Central memory CD8-positive, alpha-beta T cell (primary cell): ENCODE measurements around the gene GPR135.
A peak's percentile ranks its signal among the peaks of the same experiment; 100 is the strongest.

Experiments
- ATAC-seq: fragments of 150-1000 bp; cut with Tn5 transposase; replicated peaks from 2 replicates; pipeline ENCODE4 v1.10.0; 2022; ENCODE audit warnings: mild to moderate bottlenecking, moderate FRiP score, moderate number of reproducible peaks; ENCODE audit not compliant: poor library complexity, severe bottlenecking; ENCODE audit errors: extremely low read depth
- DNase-seq, 2 donors: peaks; one replicate each; pipeline ENCODE4 v3.0.0; 2021; ENCODE audit warnings: low spot score in 2 of 2
- H3K27ac Mint-ChIP-seq: one replicate; pipeline ENCODE4 v1.8.0; 2022; ENCODE audit warnings: low read depth, mild to moderate bottlenecking, moderate library complexity, mixed read lengths
- H3K27me3 Mint-ChIP-seq: one replicate; pipeline ENCODE4 v1.8.0; 2022; ENCODE audit warnings: mixed read lengths
- H3K36me3 Mint-ChIP-seq: one replicate; pipeline ENCODE4 v1.8.0; 2022; ENCODE audit warnings: mild to moderate bottlenecking, moderate library complexity, mixed read lengths; ENCODE audit not compliant: insufficient read depth
- H3K4me1 Mint-ChIP-seq: one replicate; pipeline ENCODE4 v1.8.0; 2022; ENCODE audit warnings: mixed read lengths
- H3K4me3 Mint-ChIP-seq: one replicate; pipeline ENCODE4 v1.8.0; 2022; ENCODE audit warnings: mild to moderate bottlenecking, moderate library complexity, mixed read lengths
- H3K9me3 Mint-ChIP-seq: one replicate; pipeline ENCODE4 v1.8.0; 2022; ENCODE audit warnings: mixed read lengths

GPR135 gene, protein sequence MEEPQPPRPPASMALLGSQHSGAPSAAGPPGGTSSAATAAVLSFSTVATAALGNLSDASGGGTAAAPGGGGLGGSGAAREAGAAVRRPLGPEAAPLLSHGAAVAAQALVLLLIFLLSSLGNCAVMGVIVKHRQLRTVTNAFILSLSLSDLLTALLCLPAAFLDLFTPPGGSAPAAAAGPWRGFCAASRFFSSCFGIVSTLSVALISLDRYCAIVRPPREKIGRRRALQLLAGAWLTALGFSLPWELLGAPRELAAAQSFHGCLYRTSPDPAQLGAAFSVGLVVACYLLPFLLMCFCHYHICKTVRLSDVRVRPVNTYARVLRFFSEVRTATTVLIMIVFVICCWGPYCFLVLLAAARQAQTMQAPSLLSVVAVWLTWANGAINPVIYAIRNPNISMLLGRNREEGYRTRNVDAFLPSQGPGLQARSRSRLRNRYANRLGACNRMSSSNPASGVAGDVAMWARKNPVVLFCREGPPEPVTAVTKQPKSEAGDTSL

DNA sequence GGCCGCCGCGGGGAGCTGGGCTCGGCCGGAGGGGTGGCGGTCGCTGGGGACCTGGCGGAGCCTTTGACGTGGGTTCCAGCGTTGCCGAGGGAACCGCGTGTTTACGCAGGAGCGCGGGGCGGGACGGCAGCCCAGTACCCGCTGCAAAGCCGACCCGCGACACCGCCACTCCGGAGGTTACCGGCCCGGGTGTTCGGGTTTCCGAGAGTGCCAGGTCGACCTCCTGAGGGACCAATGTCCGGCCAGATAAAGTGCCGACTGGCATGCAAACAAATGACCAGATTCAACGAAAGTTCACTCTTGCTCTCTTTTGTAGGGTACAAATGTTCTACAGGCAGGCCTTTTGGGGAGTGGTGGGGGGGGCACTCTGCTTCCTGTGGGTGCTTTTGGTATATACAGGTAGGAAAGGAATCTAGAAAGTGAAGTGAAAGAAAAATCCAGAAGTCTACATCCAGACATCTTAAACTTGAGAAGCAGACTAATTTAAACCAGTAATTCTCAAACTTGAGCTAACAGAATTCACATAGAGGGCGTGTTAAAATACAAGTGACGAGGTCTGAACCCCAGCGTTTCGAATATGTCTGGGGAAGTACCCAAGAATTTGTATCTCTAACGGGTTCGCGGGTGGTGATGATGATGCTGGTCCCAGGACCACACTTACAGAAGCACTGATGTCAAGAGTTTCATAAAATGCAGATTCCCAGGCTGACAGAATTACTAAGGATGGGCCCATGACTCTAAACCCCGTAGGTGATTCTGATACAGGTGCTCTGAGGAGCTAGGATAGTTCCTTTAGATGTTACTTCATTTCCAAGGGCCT lies at the start of gene GPR135:
GPR135 (minus strand) TSS at position 65 of the 820 bp plus-strand sequence. CDS start 154 bp downstream, outside the sequence.
- H3K27me3 Mint-ChIP-seq: no peaks in the 10 kb centered on the region
- peak within 1 kb of the TSS; percentile 61 for H3K27ac Mint-ChIP-seq
- peaks cover 8% of the 10 kb centered on the region for H3K36me3 Mint-ChIP-seq
- H3K9me3 Mint-ChIP-seq: no peaks in the 10 kb centered on the region
- no peaks in the 10 kb centered on the region for H3K4me1 Mint-ChIP-seq
- peak within 1 kb of the TSS; percentile 82 for H3K4me3 Mint-ChIP-seq
- ATAC-seq (peak; percentile 48), DNase-seq (peak in 1 of 2 donors; percentile 35)

DNA sequence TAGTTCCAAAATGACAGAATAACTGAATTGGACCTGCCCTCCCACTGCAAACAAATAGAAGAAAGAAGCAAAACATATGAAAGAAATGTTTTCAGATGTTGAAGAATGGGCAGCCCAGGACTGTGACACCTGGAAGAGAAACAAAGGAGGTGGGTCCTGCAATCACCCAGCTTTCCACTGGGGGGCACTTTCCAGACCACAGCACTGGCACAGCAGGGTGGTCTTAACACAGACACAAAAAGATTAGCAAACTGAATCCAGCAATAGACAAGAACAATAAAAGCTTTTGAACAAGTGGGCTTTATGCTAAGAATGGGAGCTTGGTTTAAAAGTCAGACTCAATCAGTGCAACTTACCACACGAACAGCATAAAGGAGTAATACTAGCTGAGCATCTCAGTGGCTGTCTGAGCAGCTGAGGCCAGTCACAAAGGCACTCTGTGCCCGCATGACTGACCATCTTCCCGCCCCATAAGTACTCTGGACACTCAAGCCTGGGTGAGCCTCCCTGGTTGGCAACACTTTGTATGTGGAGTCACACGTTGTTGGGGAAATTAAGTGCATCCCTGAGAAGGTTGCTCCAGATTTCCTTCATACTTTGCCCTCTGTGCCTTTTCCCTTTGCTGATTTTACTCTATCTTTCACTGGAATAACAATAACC lies 46.9 kb upstream of the GPR135 start:
- ATAC-seq (no peak), DNase-seq (no peak)
- H3K27ac Mint-ChIP-seq: no peak overlapping the region
- peaks cover 70% of the 10 kb centered on the region for H3K27me3 Mint-ChIP-seq
- no peak overlapping the region for H3K4me3 Mint-ChIP-seq
- H3K4me1 Mint-ChIP-seq: no peaks in the 10 kb centered on the region
- no peaks in the 10 kb centered on the region for H3K9me3 Mint-ChIP-seq
- H3K36me3 Mint-ChIP-seq: peaks cover 4% of the 10 kb centered on the region

DNA sequence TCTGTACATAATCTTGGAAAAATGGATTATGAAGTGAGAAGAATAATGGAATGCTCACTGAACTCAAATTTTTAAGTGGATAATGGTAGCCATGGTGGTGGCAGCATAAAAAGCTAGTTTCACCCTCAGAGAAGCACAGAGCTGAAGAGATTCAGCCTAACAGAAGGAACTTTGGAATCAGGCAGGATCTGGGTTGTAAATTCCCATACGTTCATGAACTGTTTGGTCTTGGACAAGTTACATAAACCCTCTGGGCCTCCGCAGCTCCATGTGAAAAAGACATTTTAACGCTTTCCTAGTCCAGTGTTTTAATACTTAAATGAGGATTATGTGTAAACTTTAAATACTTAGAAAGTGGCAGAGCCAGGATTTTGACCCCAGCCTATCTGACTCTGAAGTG lies 45.8 kb upstream of the GPR135 start:
- Mint-ChIP-seq H3K27me3 (peaks cover 62% of the 10 kb centered on the region), H3K4me1 (no peaks in the 10 kb centered on the region), H3K9me3 (no peaks in the 10 kb centered on the region), H3K27ac (no peak overlapping the region), H3K4me3 (no peak overlapping the region), H3K36me3 (peaks cover 4% of the 10 kb centered on the region)
- DNase-seq (no peak), ATAC-seq (no peak)

DNA sequence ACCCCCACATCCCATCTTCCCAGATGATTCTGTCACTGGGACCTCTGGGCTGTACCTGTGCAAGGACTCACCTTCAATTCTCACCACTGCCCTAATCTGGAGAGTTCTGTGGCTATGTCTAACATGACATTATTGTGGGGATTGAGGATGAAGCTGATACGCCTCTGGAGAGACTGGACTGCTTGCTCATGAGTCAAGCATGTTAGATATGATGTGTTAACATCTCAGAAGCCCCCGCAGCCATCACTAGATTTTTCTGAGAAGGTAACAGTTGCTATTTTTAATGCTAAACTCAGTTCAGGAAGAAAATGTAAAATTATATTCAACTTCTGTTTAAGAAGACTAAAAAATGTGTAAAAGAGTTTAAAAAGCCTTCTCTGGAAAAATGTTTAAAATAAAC lies 44.8 kb upstream of the GPR135 start:
- Mint-ChIP-seq H3K9me3 (no peaks in the 10 kb centered on the region), H3K27me3 (peaks cover 52% of the 10 kb centered on the region), H3K36me3 (peaks cover 4% of the 10 kb centered on the region), H3K4me3 (no peak overlapping the region), H3K4me1 (no peaks in the 10 kb centered on the region), H3K27ac (no peak overlapping the region)
- DNase-seq: no peak
- no peak for ATAC-seq

DNA sequence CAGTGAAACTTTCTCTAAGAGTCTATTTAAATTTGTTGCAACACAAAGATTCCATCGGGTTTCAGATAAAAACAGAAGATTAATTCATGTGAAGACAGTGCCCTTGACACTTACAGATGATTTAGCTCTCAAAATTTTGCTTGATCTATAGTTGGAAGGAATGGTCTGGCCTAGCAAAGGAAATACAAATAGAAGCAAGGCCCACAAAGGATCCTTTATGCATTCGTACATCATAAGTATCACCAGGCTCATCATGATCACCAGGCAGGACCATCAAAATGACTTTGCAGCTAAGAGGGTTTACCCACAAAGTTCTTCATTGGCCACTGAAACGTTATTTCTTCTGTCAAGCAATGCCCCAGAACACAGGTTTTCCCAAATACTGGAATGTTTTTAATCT lies 43.9 kb upstream of the GPR135 start:
- H3K27ac Mint-ChIP-seq: no peak overlapping the region
- ATAC-seq: no peak
- DNase-seq: no peak

DNA sequence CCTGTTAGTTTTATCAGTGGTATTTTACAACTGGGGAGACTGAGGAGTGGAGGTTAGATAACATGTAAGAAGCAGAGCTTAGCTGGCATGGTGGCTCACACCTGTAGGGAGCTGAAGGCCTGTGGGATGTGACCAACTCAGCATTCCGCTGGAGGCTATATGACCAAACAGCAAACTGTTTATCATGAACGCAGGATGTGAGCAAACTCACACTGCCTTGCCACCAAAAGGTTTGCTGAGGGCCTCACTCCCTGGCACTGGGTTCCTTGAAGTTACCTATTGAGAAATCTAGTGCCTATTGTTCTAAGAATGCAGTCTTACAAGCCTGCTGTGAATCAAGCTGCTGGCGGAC lies 42.5 kb upstream of the GPR135 start:
- peaks cover 5% of the 10 kb centered on the region for H3K4me1 Mint-ChIP-seq
- H3K9me3 Mint-ChIP-seq: no peaks in the 10 kb centered on the region
- DNase-seq: no peak
- no peak overlapping the region for H3K4me3 Mint-ChIP-seq
- no peak overlapping the region for H3K27ac Mint-ChIP-seq
- peaks cover 32% of the 10 kb centered on the region for H3K27me3 Mint-ChIP-seq
- no peak for ATAC-seq
- peaks cover 4% of the 10 kb centered on the region for H3K36me3 Mint-ChIP-seq

More for the DNA sequence above, 43.9 kb upstream of the GPR135 start:
- Mint-ChIP-seq H3K36me3 (peaks cover 4% of the 10 kb centered on the region), H3K9me3 (no peaks in the 10 kb centered on the region), H3K27me3 (peaks cover 43% of the 10 kb centered on the region), H3K4me1 (peaks cover 2% of the 10 kb centered on the region), H3K4me3 (no peak overlapping the region)

DNA sequence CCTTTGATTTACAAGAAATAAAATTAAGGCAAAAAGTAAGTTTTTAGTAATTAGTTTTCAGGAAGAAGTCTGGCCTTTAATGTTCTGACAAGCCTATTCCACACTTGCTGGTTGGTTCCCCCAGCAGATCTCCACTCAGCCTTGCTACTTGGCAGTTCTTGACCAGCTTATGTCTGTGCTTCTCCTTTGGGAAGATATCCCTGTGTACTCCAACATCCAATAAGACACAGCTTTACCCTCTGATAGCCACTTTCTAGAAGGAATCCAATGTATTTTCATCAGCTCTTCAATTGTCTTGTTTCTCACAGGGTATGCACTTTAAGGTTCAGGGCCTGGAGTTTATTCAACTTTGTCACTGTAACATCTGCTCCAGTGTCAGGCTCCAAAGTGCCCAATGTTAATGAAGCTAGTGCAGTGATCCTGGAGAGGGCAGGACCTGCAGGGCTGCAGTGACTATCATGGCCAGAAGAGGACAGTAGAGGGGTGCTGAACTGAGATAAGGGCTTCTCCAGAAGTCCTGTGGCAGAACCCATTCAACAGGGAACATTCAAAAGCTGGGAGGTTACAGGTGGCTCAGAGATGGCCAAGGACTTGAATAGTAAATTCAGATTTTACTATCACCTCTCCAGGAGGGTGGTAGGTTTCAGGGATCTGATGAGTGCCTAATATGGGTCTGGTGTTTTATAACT lies 42.0 kb upstream of the GPR135 start:
- H3K36me3 Mint-ChIP-seq: peaks cover 3% of the 10 kb centered on the region
- no peak overlapping the region for H3K4me3 Mint-ChIP-seq
- no peak overlapping the region for H3K27ac Mint-ChIP-seq
- peaks cover 5% of the 10 kb centered on the region for H3K4me1 Mint-ChIP-seq
- DNase-seq: peak in 1 of 2 donors; percentile 18
- no peak for ATAC-seq
- no peaks in the 10 kb centered on the region for H3K9me3 Mint-ChIP-seq
- H3K27me3 Mint-ChIP-seq: peaks cover 27% of the 10 kb centered on the region

DNA sequence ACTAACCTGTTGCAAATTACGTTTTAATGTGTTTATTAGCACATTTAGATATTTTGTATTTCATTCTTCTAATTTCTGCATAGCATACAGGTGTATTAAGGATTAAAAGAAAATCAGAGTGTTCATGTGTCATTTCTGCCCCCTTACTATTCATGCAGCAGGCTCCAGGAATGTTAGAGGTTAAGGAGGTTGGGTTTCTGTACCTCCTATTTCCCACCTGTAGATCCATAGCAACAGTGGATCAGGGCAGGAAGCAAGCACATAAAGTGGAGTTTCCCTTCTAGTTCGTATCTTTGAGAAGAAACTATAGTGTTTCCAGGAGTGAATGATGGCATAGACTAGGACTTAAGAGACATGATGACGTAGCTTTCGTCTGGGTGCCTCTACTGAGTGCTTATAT lies 38.1 kb upstream of the GPR135 start:
- Mint-ChIP-seq H3K4me1 (peaks cover 5% of the 10 kb centered on the region), H3K27ac (no peak overlapping the region), H3K9me3 (no peaks in the 10 kb centered on the region), H3K27me3 (no peaks in the 10 kb centered on the region), H3K36me3 (peaks cover 18% of the 10 kb centered on the region), H3K4me3 (no peak overlapping the region)
- DNase-seq (no peak), ATAC-seq (no peak)

DNA sequence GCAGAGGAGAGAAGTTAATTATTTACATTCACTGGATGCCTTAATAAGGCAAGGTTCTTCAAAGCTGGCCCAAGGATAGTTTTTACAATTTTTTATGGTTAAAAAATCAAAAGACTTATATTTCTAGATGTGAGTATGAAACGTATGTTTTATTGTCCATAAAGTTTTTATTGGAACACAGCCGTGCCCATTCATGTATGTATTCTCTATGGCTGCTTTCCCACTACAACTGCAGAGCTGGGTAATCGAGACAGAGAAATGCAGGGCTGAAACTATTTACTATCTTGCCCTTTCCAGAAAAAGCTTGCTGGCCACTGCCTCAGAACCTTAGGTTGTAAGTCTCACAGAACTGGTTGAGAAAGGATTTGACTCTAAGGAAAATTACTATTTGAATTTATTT lies 35.6 kb upstream of the GPR135 start:
- ATAC-seq (no peak), DNase-seq (no peak)
- no peaks in the 10 kb centered on the region for H3K9me3 Mint-ChIP-seq
- H3K4me3 Mint-ChIP-seq: no peak overlapping the region
- no peak overlapping the region for H3K27ac Mint-ChIP-seq
- peaks cover 27% of the 10 kb centered on the region for H3K36me3 Mint-ChIP-seq
- H3K4me1 Mint-ChIP-seq: peaks cover 11% of the 10 kb centered on the region
- H3K27me3 Mint-ChIP-seq: no peaks in the 10 kb centered on the region

DNA sequence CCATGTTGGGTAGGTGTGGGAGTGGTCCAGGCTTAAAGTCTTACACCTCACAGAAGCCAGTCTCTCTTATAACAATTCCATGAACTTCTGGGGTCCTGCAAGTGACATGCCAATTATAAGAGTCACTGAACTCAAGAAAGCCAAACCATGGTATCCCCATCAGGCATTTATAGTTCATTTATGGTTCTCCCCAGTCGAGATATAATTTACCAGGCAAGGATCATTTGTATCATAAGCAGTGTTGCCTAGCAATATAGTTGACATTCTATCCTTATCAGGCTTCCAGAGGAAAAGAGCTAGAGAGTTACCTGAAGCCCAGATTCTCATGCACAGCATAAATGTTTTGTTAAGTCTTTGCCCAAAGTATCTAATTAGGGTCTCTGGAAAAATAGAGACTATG lies 27.2 kb upstream of the GPR135 start:
- H3K4me3 Mint-ChIP-seq: no peak overlapping the region
- no peaks in the 10 kb centered on the region for H3K27me3 Mint-ChIP-seq
- H3K9me3 Mint-ChIP-seq: no peaks in the 10 kb centered on the region
- ATAC-seq (no peak), DNase-seq (no peak)
- H3K36me3 Mint-ChIP-seq: peaks cover 51% of the 10 kb centered on the region
- peaks cover 44% of the 10 kb centered on the region for H3K4me1 Mint-ChIP-seq
- no peak overlapping the region for H3K27ac Mint-ChIP-seq

DNA sequence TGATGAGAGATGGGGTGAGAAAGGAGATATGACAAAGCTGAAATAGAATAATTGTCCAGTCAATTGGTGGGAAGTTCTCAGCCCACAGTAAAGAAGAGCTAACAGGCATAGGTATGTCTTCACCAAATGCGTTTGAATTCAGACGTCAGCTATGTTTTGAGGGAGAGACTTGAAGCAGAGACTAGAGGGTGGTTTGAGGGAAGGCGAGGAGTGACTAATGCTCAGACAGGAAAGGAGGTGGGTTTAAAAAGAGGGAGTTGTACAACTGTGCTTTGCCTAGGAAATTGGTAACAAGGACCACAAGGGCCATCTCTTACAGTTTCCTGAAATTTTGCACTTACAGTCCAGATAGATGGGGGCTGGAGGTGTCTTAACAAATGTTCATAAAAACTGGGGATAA lies 25.6 kb upstream of the GPR135 start:
- Mint-ChIP-seq H3K4me3 (no peak overlapping the region), H3K4me1 (peaks cover 42% of the 10 kb centered on the region), H3K9me3 (no peaks in the 10 kb centered on the region), H3K36me3 (peaks cover 40% of the 10 kb centered on the region), H3K27ac (no peak overlapping the region), H3K27me3 (no peaks in the 10 kb centered on the region)
- no peak for DNase-seq
- ATAC-seq: no peak

DNA sequence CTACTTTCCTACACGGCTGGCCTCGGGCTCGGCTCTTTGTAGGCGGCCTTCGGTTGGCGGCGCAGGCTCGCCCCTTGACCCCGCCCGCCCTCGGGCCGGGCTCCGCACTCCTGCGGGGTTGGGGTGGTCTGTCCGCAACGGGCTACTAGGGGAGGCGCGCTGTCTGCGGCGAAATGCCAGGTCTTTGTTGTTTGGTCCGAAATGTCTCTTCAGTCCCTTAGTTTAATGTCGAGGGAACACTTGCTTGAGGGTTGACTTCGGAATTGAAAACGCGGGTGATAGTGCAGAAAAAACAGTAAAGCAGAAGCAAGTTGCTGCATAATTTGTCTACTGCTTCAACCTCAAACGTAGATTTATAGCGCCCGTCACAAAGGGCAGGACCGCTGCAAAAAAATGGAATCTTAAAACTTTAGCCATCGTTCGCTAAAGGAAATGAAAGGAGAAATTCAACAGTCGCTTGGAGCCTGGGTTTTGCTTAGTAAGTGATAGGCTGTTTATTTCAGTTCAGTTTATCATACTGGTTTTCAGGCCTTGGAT lies 19.5 kb upstream of the GPR135 start:
- H3K27ac Mint-ChIP-seq: peak overlapping the region; percentile 74
- peak overlapping the region; percentile 88 for H3K4me3 Mint-ChIP-seq
- no peaks in the 10 kb centered on the region for H3K9me3 Mint-ChIP-seq
- DNase-seq: no peak
- no peaks in the 10 kb centered on the region for H3K27me3 Mint-ChIP-seq
- H3K36me3 Mint-ChIP-seq: peaks cover 19% of the 10 kb centered on the region
- ATAC-seq: peak; percentile 44
- H3K4me1 Mint-ChIP-seq: peaks cover 56% of the 10 kb centered on the region
